Smooth muscle cell of the umbilical artery (primary cell): ENCODE measurements around the gene ZNF624. TPM values are rescaled to one million over a fixed set of nuclear protein-coding genes. Genes with fewer than 3 reads are reported as not detected.

ENCODE experiments used
- total RNA-seq: library from RNA; depleted of rRNA; stranded (reverse); fragments of >200 nt; gene quantifications from 2 replicates; pipeline ENCODE4 v1.2.3, GENCODE V29; 2014

Gene ZNF624
- 4.4 and 4.8 TPM in 2 replicates for total RNA-seq

GRCh38 chr17:16653367-16654041 is at the start of gene ZNF624:
Gene ZNF624 (minus strand): TSS chr17:16653850.

GRCh38 chr17:16689731-16690281 is 36.2 kb upstream of the ZNF624 start, which contains the start of gene CCDC144A:
Gene CCDC144A (plus strand): TSS chr17:16690241. CDS start chr17:16690401, 160 bp downstream.

Other genes starting within 250 kb of the ZNF624 start
- 49.9 and 70.0 TPM in 2 replicates for gene TRPV2, start 238.3 kb downstream of the ZNF624 start, total RNA-seq
- gene LRRC75A, start 161.7 kb downstream of the ZNF624 start, total RNA-seq: 0.83 and 1.2 TPM in 2 replicates
- 5.3 and 5.6 TPM in 2 replicates for gene ZNF287, start 84.6 kb downstream of the ZNF624 start, total RNA-seq
- 8.1 and 9.2 TPM in 2 replicates for gene CCDC144A, start 36.4 kb upstream of the ZNF624 start, total RNA-seq